ENCODE measurements around the gene PSMD11. TPM values are rescaled to one million over a fixed set of nuclear protein-coding genes. Genes with fewer than 3 reads are reported as not detected.
A peak's percentile ranks its signal among the peaks of the same experiment; 100 is the strongest.

Gene PSMD11
- total RNA-seq, 1 donor from 2014 or later: 104 TPM

- DNase-seq (ENCODE audit: low spot score): no peak
Observed at GRCh38 chr17:32464374-32464773, 20.1 kb downstream of the PSMD11 start.

- DNase-seq (ENCODE audit: low spot score): no peak
Observed at GRCh38 chr17:32467949-32468348, 23.6 kb downstream of the PSMD11 start.

GRCh38 chr17:32470405-32471167 lies 26.3 kb downstream of the PSMD11 start:
- no peak for DNase-seq (ENCODE audit: low spot score)

- no peak for DNase-seq (ENCODE audit: low spot score)
Observed at GRCh38 chr17:32471652-32472051, 27.3 kb downstream of the PSMD11 start.

GRCh38 chr17:32475258-32475657 lies 30.9 kb downstream of the PSMD11 start:
- DNase-seq (ENCODE audit: low spot score): no peak

GRCh38 chr17:32477220-32477619 lies 32.9 kb downstream of the PSMD11 start:
- DNase-seq (ENCODE audit: low spot score): no peak

GRCh38 chr17:32479074-32479617 lies 34.8 kb downstream of the PSMD11 start:
- peak; percentile 57 for DNase-seq (ENCODE audit: low spot score)

GRCh38 chr17:32481193-32481592 lies 36.9 kb downstream of the PSMD11 start:
- peak; percentile 60 for DNase-seq (ENCODE audit: low spot score)

GRCh38 chr17:32482568-32483320 lies 38.4 kb downstream of the PSMD11 start:
- peak; percentile 33 for DNase-seq (ENCODE audit: low spot score)

GRCh38 chr17:32483451-32484019 lies 39.2 kb downstream of the PSMD11 start:
- peak; percentile 89 for DNase-seq (ENCODE audit: low spot score)

GRCh38 chr17:32484041-32484461 lies 39.7 kb downstream of the PSMD11 start:
- DNase-seq (ENCODE audit: low spot score): peak; percentile 51

- peak; percentile 41 for DNase-seq (ENCODE audit: low spot score)
Observed at GRCh38 chr17:32484628-32485027, 40.3 kb downstream of the PSMD11 start.

GRCh38 chr17:32485261-32486110 lies 41.2 kb downstream of the PSMD11 start:
- peak; percentile 60 for DNase-seq (ENCODE audit: low spot score)

GRCh38 chr17:32486111-32486700 lies 41.9 kb downstream of the PSMD11 start:
- peak; percentile 91 for DNase-seq (ENCODE audit: low spot score)

- peak; percentile 89 for DNase-seq (ENCODE audit: low spot score)
Observed at GRCh38 chr17:32486701-32487472, 42.6 kb downstream of the PSMD11 start, which contains the start of gene CDK5R1. CDK5R1 (plus strand) TSS chr17:32486993; CDS start chr17:32487621, 628 bp downstream.

- peak; percentile 86 for DNase-seq (ENCODE audit: low spot score)
Observed at GRCh38 chr17:32487473-32488176, 43.3 kb downstream of the PSMD11 start.

- no peak for DNase-seq (ENCODE audit: low spot score)
Observed at GRCh38 chr17:32488177-32488542, 43.9 kb downstream of the PSMD11 start.

GRCh38 chr17:32488604-32489180 lies 44.4 kb downstream of the PSMD11 start:
- peak; percentile 43 for DNase-seq (ENCODE audit: low spot score)

Data from mesenteric fat pad (tissue), 1 donor.